ENCODE results near the gene EXTL1.

Gene EXTL1

GRCh38 chr1:26059906-26060305 lies 38.3 kb downstream of the EXTL1 start:
- no peak for DNase-seq
- intact Hi-C loops (cut with DNase I), result no loop called here

DNA sequence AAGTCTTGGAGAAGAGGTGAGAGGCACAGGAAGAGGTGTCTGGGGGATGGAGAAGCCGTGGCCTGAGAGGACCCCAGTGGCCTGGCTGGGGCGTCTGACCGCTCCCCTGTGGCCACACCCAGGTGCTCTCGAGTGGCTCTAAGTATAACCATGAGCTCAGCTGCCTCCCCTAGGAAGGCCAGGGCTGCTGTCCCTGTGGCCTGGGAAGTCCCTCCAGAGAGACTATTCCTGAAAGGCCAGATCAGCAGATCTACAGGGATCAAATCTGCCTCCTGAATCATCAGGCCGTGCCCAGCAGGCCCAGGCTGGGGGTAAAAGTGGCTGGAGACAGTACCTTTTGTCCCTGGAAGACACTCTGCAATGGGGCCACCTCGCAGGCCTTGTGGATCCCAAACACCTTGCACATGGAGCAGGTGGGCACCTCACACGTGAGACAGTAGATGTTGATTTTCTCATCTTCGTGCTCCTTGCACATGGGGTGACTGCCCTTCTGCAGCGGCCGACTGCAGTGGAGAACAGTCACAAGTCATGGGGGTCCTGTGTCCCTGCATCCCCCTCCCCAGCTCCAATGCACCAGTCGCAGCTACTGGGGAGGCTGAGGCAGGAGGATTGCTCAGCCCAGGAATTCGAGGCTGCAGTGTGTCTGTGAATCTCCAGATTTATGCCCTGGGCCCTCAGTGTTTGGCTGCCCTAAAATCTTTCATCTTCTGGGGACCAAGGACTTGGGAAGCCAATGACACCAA lies 39.4 kb downstream of the EXTL1 start:
- no peak for DNase-seq
- intact Hi-C loops (cut with DNase I), result no loop called here

GRCh38 chr1:26064553-26064952 lies 43.0 kb downstream of the EXTL1 start:
- DNase-seq, result no peak
- intact Hi-C loops (cut with DNase I), result no loop called here

DNA sequence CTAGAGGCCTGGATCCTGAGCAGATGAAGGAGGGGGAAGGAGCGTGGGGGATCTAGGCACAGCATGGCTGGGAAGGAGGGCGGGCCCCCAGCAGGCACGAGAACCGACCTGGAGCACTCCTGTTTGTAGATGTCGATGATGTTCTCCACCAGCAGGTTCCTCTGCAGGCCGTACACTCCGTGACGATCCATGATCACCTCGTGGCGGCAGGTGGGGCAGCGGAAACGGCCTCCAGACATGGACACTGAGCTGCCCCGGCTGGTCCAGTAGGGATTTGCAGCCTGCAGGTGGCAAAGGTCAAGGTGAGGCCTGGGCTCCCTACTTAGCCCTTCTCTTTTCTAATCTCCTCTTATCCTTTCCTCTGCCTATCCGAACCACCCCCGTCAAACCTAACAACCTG lies 44.6 kb downstream of the EXTL1 start:
- DNase-seq, result no peak
- intact Hi-C loops (cut with DNase I), result no loop called here

- intact Hi-C loops (cut with DNase I), result no loop called here
- no peak for DNase-seq
Measured at GRCh38 chr1:26066857-26067256, 45.3 kb downstream of the EXTL1 start.

DNA sequence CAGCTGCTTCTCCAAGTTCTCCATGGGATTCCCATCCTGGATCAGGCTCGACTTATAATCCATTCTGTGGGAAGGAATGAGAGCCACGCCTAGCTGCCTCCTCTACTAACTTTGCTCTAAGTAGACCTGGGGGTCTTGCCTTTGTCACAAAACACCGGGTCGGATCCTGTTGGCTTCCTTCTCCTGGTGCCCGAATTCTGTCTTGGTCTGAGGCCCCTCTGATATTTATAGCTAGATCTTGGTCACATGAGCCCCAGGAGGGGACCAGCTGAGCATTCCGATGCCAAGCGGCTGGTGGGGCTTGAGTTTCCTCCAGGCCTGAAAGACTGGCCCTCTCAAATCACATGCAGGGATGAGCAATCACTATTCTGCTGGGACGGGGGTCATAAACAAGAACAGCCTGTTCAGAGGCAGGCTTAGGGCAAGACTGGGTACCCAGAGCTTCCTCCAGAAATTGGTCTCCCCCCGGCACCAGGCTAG lies 45.9 kb downstream of the EXTL1 start, which contains the start of gene TRIM63:
Gene TRIM63 (minus strand): TSS at position 199 of the 480 bp plus-strand sequence. CDS start 136 bp downstream, at position 63.
- no peak for DNase-seq
- intact Hi-C loops (cut with DNase I), result no loop called here

GRCh38 chr1:26069941-26070295 lies 48.3 kb downstream of the EXTL1 start:
- DNase-seq, result no peak
- intact Hi-C loops (cut with DNase I), result no loop called here

- DNase-seq, result no peak
- intact Hi-C loops (cut with DNase I), result no loop called here
Measured at GRCh38 chr1:26070296-26070962, 48.9 kb downstream of the EXTL1 start.

GRCh38 chr1:26070963-26071342 lies 49.4 kb downstream of the EXTL1 start:
- intact Hi-C loops (cut with DNase I), result no loop called here
- no peak for DNase-seq

DNA sequence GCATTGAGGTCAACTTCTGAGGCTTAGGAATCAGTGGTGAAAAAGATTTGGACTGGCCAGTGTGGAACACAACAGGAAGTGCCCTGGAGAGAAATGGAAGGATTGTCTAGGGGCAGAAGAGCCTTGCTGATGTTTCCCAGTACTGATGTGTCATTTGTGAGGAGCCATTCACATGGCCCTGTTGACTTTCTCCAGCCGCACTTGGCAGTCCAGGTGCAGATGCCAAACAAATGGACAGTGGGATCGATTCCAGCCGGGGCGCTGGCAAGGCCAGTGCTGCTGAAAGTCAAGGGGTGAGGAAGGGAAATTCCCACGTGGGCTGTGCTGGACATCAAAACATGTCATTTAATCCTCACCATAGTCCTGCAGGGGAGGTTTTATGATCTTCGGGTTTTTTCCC lies 50.7 kb downstream of the EXTL1 start:
- DNase-seq, result no peak
- intact Hi-C loops (cut with DNase I), result no loop called here

- intact Hi-C loops (cut with DNase I), result no loop called here
- DNase-seq, result no peak
Measured at GRCh38 chr1:26075421-26076144, 54.0 kb downstream of the EXTL1 start.

DNA sequence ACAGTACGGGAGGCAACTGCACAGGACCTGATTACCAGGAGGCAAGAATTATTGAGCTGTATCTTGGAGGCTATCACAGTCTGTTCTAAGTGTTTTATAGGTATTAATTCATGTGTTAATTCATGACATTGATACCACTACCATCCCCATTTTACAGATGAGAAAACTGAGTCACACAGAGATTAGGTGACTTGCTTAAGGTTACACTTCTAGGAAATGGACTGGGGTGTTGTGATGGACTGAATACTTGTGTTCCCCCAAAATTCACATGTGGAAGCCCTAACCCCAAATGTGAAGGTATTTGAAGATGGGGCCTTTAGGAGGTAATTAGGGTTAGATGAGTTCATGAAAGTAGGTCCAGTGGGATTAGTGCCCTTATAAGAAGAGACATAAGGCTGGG lies 55.9 kb downstream of the EXTL1 start:
- no peak for DNase-seq
- intact Hi-C loops (cut with DNase I), result no loop called here

DNA sequence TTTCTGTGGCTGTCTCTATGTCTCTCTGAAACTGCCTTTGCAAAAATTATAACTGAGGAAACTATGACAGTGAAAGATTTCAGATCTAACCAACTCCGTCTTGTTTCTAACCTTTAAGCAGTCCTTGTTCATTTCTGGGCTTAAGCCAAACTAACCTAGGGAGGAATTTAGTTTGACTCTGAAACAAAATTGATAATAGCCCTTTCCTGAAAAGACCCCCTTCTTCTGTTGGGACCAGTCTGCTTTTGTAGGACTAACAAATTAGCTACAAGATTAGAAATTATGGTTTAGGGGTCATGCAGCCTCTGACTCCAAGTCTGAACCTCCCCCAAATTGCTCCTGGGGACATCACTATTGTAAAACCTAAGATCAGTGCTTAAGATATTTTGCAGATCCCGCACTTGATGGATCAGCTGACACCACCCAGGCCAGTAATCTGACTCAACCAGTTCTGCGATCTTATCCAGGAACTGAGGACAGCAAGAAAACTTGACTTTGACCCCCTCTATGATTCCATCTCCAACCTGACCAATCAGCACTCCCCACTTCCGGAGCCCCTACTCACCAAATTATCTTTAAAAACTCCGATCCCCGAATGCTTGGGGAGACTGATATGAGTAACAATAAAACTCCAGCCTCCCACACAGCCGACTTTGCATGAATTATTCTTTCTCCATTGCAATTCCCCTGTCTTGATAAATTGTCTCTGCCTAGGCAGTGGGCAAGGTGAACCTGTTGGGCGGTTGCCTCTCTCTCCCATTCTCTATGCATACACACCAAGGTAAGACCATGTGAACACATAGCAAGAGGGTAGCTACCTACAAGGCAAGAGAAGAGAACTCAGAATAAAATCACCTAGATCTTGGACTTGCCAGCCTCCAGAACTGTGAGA lies 57.0 kb downstream of the EXTL1 start:
- no peak for DNase-seq

DNA sequence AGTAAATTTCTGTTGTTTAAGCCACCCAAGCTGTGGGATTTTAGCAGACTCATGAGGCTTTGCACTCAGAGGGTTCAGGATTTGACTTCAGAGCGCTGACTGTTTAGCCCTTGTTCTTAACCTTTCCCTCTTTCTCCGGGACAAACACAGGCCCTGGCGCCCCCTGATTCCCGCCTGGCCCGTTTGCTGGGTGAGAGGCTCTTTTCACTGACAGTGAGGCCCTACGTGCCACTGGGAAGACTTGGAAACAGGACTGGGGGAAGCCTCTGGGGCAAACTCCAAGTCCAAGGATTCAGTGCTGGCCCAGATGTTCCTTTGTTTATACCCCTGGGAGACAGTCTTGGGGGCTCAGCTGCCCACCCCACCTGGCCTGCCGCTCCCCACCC lies 57.6 kb downstream of the EXTL1 start:
- DNase-seq, result no peak
- intact Hi-C loops (cut with DNase I), result no loop called here

More for the DNA sequence above, 57.0 kb downstream of the EXTL1 start:
- intact Hi-C loops (cut with DNase I), result no loop called here

- no peak for DNase-seq
- intact Hi-C loops (cut with DNase I), result no loop called here
Measured at GRCh38 chr1:26079960-26080814, 58.6 kb downstream of the EXTL1 start.

GRCh38 chr1:26081267-26082019 lies 59.9 kb downstream of the EXTL1 start:
- no peak for DNase-seq
- intact Hi-C loops (cut with DNase I), result no loop called here

DNA sequence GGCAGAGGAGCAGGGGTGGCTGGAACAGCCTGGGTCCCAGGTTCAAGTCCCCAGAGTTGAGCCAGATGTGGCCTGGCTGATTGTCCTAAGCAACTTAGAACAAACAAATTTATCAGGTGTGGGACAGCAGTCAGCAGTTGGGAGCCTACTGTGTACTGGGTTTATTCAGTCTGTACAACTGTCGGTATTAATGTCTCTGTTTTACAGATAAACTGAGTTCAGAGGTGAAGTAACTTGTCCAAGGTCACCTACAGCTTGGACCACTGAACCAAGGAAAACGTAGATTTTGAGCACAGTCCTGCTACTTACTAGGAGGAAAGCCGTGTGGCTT lies 60.4 kb downstream of the EXTL1 start:
- intact Hi-C loops (cut with DNase I), result no loop called here
- DNase-seq, result no peak

- intact Hi-C loops (cut with DNase I), result no loop called here
- DNase-seq, result no peak
Measured at GRCh38 chr1:26083208-26083607, 61.6 kb downstream of the EXTL1 start.

DNA sequence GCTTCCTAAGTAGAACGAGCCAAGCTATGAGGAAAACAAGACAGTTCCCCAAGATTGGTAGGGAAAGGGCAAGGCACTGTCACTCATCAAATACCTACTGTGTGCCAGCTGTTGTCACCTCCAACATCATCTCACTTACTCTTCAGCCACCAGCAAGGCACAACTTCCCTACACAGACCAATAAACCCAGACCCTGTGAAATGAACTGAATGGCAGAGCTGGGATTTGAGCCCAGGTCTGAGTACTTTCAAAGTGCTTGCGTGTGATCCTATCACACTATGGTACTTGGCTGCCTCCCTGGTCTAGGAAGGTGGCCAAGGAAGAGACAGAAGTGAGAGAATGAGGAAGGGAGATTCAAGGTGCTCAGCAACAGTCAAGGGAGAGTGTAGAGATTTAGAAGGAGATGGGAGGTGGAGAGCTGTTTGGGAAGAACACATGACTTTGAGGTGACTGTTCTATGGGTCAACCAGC lies 62.6 kb downstream of the EXTL1 start:
- DNase-seq, result no peak
- intact Hi-C loops (cut with DNase I), result no loop called here

Measured in posterior cingulate gyrus (tissue), 11 donors.